HG03064 (cell line): ENCODE data around the gene CMTM8.
"Not testable (repeated sequence)": the region's sequence is repeated elsewhere in the genome, so short reads cannot be mapped to it uniquely, and the experiment has no call there.

ENCODE experiments used
- ATAC-seq: cut with Tn5 transposase; IDR thresholded peaks from one replicate; pipeline ENCODE4 v1.9.1; 2021; ENCODE audit warnings: low read depth; ENCODE audit not compliant: unreplicated experiment

The CMTM8 gene

DNA sequence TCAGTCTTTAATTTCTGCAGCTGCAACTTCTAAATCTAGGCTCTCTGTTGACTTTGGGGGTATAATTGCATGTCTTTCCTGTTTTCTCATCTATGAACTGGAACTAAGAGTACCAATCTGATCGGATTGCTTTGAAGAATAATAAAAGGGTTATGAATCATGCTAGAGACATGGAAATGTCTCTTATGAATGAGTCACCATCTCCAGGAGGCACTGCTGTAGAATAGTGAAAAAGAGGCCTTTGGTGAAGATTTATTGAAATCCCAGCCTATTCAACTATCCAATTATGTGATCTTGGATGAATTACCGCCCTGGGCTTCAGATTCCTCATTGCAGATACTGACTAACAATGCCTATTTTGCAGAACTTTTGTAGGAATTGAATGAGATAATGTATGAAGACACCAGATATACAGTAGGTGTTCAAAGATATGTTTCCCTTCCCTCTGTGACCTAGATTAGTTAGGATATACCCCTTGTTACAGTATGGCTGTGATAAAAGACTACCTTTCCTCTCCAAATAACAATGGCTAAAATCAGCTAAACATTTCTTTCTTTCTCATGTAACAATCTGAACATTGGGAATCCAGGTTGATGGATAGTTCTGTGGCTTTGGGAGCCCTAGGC lies 11.5 kb upstream of the CMTM8 start:
- ATAC-seq = no peak

DNA sequence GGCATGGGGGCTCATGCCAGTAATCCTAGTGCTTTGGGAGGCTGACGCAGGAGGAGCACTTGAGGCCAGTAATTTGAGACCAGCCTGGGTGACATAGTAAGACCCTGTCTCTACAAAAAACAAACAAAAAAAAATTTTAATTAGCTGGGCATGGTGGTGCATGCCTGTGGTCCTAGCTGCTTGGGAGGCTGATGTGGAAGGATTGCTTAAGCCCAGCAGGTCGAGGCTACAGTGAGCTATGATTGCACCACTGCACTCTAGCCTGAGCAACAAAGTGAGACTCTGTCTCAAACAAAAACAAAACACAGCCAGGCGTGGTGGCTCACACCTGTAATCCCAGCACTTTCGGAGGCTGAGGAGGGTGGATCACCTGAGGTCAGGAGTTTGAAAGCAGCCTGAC lies 9.7 kb upstream of the CMTM8 start:
- not testable (repeated sequence) for ATAC-seq

DNA sequence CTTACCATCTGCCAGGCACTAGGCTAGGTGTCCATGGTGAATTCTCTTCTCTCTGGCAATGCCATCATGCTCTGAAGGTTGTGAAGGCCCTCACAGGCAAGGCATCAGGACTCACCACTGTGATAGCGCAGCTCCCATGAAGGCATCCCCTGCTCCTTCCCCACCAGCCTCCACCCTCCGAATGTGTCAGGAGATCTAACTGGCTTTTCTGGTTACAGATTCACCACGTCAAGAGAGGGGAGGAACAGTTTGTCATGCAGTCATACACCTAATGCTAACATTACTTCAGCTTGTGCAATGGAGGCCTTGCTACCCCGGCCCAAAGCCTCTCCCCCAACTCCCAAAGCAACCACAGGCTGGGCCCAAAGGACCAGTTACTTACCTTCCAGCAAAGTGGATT lies 8.9 kb upstream of the CMTM8 start:
- ATAC-seq = no peak

DNA sequence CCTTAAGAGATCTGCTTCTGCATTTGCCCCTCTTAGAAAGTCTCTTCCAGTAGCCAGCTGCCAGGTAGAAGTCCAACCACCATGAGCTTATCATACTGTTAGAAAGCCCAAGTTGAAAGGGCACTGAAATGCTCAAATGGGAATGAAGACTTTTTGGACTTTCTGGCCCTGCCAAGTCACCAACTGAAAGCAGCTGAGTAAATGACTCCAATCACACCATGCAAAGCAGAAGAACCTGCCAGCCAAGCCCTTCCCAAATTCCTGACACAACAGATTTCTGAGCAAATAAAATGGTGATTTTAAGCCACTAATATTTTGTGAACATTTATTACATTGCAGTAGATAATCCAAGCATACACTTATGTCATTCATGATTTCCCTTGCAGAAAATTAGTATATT lies 2.1 kb upstream of the CMTM8 start:
- ATAC-seq = no peak

DNA sequence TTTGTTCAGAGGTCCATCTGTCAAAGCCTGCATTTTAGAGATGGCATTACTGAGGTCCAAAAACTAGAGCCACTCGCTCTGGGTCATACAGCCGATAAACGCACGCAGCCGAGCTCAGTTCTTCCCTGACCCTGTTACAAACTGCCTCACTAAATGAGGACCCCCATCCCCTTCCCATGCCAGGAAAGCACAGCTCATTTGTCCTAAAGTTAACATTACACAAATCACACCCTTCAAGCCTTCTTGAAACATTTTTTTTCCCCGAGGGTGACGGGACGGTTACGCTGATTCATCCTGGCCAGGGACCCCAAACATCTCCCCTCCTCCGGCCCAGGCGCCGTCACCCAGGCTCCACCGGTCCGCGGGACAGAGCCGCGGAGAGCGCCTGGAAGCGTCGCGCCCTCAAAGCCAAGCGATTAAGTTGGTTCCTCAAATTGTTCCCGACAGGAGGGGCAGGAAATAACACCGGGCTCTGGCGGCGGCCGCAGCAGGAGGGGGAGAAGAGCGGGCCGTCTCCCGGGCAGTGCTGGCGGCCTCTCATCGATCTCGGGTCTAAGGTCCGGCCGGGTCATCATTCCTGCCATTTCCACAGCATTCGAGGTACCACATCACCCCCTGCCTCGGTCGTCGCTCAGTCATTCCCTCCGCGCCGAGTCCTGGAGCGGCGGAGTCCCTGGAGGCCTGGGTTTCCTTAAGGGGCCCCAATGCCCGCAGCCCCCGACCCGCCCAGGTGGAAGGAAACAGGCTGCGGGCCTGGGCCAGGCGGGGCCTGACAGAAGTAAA lies 619 bp upstream of the CMTM8 start:
- ATAC-seq = no peak

DNA sequence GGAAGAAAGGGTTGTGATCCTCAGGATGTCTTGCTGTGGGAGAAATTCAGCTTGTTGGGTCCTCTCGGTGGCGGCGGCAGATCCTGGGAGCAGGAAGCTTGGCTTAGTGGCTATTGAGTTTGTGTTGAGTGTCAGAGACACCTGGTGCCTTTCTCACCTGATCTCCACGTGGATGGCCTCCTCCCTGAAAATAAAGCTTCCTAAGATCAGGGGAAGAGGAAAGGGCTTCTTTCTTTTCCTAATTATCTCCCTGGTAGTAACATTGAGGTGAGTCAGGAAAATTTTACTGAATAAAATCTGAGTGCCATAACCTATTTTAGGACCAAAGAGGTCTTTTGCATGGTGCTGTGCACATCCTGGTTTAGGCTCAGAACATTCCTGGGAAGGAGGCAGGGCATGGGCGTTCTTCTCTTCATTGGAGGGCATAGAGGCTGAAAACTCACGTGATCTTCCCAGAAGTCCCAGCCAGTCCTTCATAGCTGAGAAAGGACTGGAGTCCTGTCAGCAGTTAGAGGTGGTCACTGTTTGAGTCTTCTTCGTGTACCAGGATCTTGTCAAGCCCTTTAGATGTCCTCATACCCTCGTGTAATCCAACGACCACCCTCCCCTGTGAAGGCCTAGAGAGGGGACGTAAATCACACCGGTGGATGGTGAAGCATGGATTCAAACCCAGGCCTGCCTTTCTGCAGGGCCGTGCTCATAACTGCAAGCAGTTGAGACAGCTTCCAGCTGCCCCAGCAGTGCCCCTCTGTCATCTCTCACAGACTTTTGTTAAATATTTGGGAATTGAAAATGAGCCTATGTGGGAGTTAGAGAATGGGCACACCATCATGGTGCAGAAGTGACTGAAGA lies 1.1 kb downstream of the CMTM8 start:
- no peak for ATAC-seq

DNA sequence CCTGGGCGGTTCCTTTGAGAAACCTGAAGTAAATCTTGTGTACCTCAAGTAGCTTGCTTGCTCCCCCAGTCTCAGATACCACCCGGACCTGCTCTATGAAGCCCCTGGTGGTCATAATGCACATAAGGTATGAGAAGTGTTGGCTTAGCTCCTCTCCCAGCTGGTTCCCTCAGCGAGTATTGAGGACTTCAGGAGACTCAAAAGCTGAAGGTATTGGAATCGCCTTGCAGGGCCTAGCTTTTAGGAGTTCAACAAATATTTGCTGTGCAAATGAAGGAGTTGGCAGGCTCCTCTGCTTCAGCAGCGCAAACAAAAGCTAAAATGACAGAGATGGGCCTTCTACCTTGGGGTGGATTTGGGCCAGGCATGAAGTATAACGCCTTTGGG lies 1.7 kb downstream of the CMTM8 start:
- no peak for ATAC-seq

DNA sequence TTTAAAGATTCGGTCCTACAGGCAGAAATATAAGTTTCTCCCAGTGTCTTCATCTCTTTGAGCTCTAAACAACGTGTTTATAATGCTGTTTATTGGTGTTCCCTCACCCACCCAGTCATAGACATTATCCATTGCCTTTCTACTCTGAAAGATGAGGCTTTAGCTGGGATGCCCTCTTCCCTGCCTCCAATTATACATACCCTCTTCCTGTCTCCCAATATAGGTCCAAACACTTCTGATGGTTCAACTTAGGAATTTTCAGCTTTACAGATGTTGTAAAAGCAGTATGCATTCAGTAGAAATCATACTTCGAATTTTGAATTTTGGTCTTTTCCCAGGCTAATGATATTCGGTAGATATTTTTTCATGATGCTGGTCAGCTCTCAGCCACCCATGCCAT lies 2.6 kb downstream of the CMTM8 start:
- no peak for ATAC-seq

DNA sequence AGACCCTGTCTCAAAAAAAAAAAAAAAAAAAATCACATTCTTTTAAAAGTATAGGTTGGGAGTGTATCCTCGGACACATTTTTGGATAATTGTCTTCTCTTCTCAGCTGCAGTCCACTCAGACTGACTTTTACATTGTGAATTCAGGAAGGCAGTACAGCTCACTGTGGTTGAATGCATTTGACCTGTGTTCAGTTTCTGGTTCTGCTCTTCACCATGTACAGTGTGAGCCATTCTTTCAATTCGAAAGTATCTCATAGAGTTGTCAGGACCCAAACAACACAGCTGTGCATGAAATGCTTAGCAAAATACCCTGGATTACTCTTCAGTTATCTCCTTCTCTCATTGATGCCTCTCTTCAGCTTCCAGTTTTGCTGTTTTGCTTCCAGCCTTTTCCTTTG lies 5.0 kb downstream of the CMTM8 start:
- no peak for ATAC-seq

DNA sequence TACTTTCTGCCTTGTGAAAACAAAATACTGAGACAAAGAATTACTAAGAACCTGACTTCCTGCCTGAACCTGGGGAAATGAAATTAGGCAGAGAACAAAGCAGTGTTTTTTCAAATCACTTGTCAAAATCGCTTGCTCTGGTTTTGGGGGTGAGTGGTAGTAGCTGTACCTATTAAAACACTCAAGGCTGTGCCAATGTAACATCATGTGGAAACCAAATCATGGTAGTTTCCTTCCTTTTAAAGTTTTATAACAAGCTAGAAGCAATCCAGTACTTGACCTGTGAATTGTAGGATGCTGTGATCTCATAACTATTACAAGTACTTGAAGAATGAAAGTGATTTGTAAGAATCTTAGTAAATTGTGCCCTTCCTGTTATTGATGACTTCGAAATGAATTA lies 6.7 kb downstream of the CMTM8 start:
- ATAC-seq = no peak

DNA sequence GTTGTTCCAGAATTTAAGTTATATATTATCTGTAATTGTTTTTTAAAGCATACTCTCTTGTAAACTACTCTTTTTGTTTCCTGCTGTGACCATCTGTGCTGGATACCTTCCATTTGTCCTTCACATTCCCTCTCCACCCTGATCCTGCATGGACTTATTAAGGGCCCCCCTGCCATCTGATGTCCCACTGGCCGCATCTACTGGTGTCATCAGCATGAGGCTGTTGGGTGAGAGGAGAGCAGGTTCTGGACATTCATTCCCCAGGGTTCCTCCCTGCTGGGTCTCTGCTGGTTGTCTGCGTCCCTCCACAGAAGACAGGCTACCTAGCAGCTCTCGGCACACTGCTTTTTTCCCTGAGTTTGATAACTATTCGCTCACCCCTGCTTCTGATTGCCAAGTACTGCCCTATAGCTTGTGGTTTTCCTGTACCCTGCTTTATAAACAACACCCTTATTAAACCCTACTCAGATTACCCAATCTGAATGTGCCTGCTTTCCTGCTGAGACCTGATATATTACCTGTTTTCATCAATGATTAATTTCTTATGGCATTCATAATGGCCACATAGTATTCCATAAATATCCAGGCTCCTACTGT lies 7.7 kb downstream of the CMTM8 start:
- ATAC-seq = no peak

DNA sequence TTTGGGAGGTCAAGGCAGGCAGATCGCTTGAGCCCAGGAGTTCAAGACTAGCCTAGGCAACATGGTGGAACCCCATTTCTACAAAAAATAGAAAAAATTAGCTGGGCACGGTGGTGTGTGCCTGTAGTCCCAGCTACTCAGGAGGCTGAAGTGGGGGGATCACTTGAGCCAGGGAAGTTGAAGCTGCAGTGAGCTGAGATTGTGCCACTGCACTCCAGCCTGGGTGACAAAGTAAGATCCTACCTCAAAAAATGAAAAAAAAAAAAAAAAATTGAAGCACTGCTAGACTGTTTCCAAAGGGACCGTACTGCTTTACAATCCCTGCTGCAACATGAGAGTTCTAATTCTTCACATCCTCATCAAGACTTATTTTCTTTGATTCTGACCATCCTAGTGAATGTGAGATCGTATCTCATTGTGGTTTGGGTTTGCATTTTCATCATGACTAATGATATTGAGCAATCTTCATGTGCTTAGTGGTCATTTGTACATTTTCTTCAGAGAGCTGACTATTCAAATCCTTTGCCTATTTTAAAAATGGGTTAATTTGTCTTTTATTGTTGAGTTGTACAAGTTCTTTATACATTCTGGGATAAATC lies 10.8 kb downstream of the CMTM8 start:
- ATAC-seq = no peak

DNA sequence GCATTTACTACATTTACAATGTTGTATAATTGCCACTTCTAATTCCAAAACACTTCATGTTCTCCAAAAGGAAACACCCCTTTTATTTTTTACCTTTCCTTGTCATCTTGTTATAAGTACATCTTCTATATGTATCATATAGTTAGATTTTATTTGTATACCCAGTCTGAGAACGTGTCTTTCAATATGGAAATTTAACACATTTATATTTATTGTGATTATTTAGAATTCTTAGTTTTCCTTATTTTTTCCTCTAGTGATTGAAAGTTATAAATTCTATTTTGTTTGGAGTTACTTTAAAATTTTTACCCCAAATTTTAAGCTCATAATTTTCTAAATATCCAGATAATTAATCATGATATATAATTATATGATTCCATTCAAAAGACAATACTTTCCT lies 15.8 kb downstream of the CMTM8 start:
- ATAC-seq = no peak

DNA sequence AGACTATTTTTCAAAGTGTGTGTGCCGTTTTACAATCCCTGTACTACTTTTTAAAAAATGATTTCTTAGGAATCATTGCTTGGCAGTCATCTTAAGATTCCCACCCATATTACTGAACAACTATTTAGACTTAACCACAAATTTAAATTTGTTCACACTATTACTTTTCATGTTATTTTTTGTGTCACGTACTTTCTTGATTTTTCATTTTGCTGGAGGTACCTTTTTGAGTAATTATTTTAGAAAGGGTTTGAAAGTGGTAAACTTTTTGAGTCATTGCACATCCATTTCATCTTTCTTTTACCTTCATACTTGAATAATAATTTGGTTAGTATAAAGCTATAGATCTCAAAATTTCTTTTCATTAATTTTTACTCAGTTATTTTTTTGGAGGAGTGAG lies 16.9 kb downstream of the CMTM8 start:
- no peak for ATAC-seq

DNA sequence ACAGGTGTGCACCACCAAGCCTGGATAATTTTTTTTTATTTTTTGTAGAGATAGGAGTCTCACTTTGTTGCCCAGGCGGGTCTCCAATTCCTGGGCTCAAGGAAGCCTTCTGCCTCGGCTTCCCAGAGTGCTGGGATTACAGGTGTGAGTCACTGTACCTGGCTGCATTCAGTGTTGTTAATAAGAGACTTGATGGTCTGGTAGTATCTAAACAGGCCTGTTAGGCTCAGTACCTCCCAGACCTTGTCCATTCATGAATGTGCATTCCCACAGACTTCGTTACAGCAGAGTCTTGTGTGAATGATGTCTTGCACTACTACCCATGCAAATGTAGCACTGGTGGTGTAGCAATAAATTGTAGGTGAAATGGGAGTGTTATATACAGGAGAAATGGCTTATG lies 17.7 kb downstream of the CMTM8 start:
- no peak for ATAC-seq

DNA sequence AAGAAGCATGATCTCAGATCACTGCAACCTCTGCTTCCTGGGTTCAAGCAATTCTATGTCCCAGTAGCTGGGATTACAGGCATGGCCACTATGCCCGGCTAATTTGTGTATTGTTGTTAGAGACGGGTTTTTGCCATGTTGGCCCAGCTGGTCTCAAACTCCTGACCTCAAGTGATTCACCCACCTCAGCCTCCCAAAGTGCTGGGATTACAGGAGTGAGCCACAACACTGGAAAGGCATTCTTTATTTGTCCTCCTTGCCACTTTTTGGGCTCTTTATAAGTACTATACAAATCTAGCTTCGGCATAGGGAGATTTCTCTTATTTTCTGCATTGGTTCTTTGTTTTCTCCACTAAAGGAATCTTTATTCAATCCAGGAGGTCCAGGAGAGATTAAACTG lies 18.6 kb downstream of the CMTM8 start:
- no peak for ATAC-seq

DNA sequence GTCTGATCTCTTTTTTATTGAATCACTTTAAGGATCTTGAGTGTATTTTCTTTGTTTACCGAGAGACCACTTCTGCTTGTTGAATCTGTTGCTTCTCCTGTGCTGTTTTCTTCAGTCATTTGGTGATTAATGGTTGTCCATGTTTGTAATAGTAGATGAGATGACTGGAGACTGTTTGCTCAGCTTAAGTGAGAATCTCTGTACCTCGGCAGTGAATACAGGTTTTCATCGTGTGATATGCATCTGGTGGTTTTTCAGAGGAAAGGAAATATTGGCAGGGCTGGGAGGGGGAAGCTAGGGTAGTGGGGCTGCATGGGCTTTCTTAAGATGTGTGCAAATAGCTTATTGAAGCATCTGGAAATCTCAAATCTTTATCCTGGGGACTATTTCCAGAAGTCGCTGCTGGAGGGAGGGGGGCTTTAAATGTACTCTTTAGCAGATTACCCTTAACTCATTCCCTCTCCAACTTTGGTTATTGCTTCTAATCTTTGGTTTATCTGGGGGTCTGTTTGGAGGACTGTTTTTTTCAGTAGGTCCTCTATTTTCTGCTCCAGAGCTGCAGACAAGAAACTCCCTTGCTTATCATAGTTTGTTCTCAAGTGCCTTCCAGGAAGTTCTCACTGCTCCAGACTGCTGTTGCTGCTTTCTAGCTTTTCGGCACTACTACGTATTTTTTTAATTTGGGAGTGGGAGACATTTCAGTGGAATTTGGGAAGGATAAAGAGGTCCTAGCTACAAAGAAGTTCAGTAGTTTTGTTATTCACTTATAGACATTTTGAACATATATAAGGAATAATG lies 19.4 kb downstream of the CMTM8 start:
- no peak for ATAC-seq

DNA sequence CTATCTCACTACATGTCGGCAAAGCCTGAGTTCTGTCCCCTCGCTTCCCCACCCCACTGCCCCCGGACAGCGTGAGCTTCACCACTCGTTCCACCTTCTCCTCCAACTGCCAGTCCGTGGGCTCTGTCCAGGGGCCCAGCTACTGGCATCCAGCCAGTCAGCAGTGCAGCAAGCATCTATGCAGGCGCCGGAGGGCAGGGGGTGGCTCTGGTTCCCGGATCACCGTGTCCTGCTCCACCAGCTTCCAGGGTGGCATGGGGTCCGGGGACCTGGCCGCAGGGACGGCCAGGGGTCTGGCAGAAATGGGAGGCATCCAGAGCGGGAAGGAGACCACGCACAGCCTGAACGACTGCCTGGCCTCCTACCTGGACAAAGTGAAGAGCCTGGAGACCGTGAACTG lies 20.4 kb downstream of the CMTM8 start:
- no peak for ATAC-seq

DNA sequence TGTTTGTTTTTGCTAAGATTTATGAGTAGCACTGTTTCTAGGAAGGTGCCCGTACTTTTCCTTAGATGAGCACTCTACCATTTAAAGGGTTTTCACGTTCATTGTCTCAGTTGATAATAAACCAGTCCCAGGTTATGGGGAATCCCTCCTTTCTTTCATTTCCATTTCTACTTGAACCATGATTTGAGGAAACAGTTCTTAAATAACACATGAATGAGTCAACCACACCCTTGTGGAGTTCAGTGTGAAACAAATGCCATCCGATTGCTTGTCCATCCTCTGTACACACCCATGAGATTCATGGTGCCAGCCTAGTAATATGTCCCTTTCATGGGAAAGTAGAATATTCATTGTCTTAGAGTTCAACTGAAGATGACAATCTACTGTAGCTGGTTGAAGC lies 23.1 kb downstream of the CMTM8 start:
- ATAC-seq = no peak

DNA sequence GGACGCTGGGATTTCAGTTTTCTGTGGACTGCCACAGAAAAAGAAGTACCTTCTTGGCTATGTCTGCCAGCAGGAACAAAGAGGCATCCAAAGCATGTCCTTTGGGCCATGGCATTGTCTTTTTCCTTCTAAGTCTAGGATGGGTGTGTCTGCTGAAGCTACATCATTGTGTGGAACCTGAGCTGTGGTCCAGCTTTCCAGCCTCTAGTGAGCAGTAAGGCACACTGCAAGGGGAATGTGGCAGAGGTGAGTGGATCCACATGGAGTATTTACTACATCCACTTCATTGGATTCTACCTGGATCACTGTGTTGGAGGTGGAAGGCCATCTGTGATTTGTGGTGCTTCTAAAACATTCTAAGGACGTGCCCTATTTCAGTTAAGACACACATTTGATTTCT lies 23.7 kb downstream of the CMTM8 start:
- no peak for ATAC-seq
